A673 (cell line): ENCODE data around the gene SAC3D1.

Source experiments
- CTCF ChIP-seq: fragments of 300-800, 200-600 bp; sonication (generic); conservative IDR thresholded peaks from 2 replicates; pipeline ENCODE4 v1.5.1; 2017; ENCODE audit warnings: low read depth, mild to moderate bottlenecking, antibody characterized with exemption, low read length, moderate library complexity, mixed read lengths
- EZH2 ChIP-seq: fragments of 200-600 bp; sonication (generic); IDR thresholded peaks from 2 replicates; pipeline ENCODE4 v1.6.1; 2017; ENCODE audit warnings: borderline replicate concordance, low read depth, mild to moderate bottlenecking, mixed read lengths, antibody characterized with exemption, low read length; ENCODE audit not compliant: poor library complexity, severe bottlenecking

- no peak for TF ChIP-seq CTCF
- no peak for TF ChIP-seq EZH2
These were observed 31.1 kb downstream of the SAC3D1 start for GRCh38 chr11:65071907-65072630.
